Tibial artery (tissue), 4 donors: ENCODE measurements around the gene AMOTL1.
"Not testable (repeated sequence)": the region's sequence is repeated elsewhere in the genome, so short reads cannot be mapped to it uniquely, and the experiment has no call there.

Experiments
- DNase-seq, 2 donors: peaks; one replicate each; pipeline ENCODE4 v3.0.0-alpha.2; 2019
- H3K27ac ChIP-seq, 2 donors: fragments of 200-600 bp; sonication (generic) in 1 of 2; 1 replicate in 1 of 2; 2 replicates in 1 of 2; pipeline ENCODE4 v1.5.1; 2018 to 2019; ENCODE audit warnings: mild to moderate bottlenecking in 1 of 2
- H3K27me3 ChIP-seq, 2 donors: fragments of 200-600 bp; sonication (generic) in 1 of 2; one replicate each; pipeline versions ENCODE4 v1.5.1 to v1.6.0; 2016 to 2019
- H3K36me3 ChIP-seq, 3 donors: fragments of 200-600 bp; sonication (generic) in 2 of 3; one replicate each; pipeline ENCODE4 v1.5.1; 2016 to 2019; ENCODE audit warnings: mild to moderate bottlenecking in 2 of 3
- H3K4me1 ChIP-seq, 4 donors: fragments of 200-600 bp; sonication (generic) in 2 of 4; 1 replicate in 3 of 4; 2 replicates in 1 of 4; pipeline ENCODE4 v1.5.1; 2016 to 2019
- H3K4me3 ChIP-seq, 2 donors: fragments of 200-600 bp; sonication (generic) in 1 of 2; 1 replicate in 1 of 2; 2 replicates in 1 of 2; pipeline ENCODE4 v1.5.1; 2018 to 2019; ENCODE audit warnings: mild to moderate bottlenecking in 2 of 2
- H3K9me3 ChIP-seq, 3 donors: fragments of 200-600 bp; sonication (generic) in 1 of 3; one replicate each; pipeline ENCODE4 v1.5.1; 2016 to 2019
- intact Hi-C: fragments of 100-400 bp; cut with DNase I; formaldehyde crosslinking; loops from one replicate; pipeline ENCODE4 v1.15.0; 2023; ENCODE audit warnings: low total_unique reads
- TF ChIP-seq, protein P1 (sequence below), 2 experiments: fragments of 200-600 bp in 1 of 2; fragments of 450-650 bp in 1 of 2; IDR thresholded peaks; one replicate each; pipeline ENCODE4 v1.5.1; 2017 to 2019; ENCODE audit warnings: antibody characterized with exemption in 2 of 2, mild to moderate bottlenecking in 1 of 2, moderate library complexity in 1 of 2

Gene AMOTL1

DNA sequence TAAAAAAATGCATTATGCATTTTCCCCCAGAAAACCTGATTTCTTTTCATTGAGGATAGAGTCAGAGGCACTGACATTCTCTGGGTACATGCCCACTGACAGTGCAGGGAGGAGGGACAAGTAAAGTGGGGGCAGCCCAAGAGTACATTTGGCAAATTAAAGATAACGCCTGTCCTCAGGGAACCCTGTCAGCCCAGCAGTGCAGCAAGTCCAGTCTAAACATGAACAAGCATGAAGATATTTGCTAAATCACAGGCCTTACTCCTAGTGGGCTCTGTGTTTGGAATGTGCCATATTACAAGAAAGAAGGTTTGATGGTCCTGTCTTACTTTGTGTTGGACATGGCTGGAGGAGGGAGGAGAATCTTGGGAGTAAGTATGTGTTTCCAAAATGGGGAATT lies 37.9 kb downstream of the AMOTL1 start:
- Histone ChIP-seq H3K36me3 (peaks cover 0 to 11% (median 0%) of the 10 kb centered on the region in 3 donors), H3K9me3 (no peaks in the 10 kb centered on the region), H3K4me3 (no peak overlapping the region), H3K4me1 (peaks cover 0 to 70% (median 33%) of the 10 kb centered on the region in 4 donors), H3K27me3 (no peaks in the 10 kb centered on the region), H3K27ac (peak overlapping the region; percentile 9 to 16)
- intact Hi-C loops: no loop called here
- no peak for DNase-seq
- TF ChIP-seq, protein P1, sequence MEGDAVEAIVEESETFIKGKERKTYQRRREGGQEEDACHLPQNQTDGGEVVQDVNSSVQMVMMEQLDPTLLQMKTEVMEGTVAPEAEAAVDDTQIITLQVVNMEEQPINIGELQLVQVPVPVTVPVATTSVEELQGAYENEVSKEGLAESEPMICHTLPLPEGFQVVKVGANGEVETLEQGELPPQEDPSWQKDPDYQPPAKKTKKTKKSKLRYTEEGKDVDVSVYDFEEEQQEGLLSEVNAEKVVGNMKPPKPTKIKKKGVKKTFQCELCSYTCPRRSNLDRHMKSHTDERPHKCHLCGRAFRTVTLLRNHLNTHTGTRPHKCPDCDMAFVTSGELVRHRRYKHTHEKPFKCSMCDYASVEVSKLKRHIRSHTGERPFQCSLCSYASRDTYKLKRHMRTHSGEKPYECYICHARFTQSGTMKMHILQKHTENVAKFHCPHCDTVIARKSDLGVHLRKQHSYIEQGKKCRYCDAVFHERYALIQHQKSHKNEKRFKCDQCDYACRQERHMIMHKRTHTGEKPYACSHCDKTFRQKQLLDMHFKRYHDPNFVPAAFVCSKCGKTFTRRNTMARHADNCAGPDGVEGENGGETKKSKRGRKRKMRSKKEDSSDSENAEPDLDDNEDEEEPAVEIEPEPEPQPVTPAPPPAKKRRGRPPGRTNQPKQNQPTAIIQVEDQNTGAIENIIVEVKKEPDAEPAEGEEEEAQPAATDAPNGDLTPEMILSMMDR (IDR thresholded peaks at IDR 0.05): no peak

DNA sequence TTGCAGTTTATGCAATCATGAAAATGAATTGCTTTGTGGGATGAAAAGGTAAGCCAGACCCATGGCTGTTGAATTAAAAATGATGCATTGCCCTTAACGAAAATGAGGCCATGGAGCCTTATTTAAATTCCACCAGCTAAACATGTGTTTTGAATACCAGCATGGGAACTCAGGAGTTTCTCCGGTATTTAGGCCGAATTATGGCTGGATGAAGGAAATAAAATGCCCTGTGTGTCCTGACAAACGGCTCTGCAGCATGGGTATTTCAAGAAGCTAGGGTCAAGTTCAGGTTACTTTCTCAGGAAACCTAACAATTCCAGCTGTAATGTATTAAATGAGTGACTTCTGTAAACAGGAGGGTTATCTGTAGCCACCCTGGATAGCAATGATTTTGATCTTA lies 38.3 kb downstream of the AMOTL1 start:
- Histone ChIP-seq H3K4me3 (no peak overlapping the region), H3K9me3 (no peaks in the 10 kb centered on the region), H3K36me3 (peaks cover 0 to 11% (median 0%) of the 10 kb centered on the region in 3 donors), H3K4me1 (peaks cover 0 to 70% (median 29%) of the 10 kb centered on the region in 4 donors), H3K27ac (peak overlapping the region; percentile 9 to 16), H3K27me3 (no peaks in the 10 kb centered on the region)
- intact Hi-C loops: no loop called here
- TF ChIP-seq, protein P1 (IDR thresholded peaks at IDR 0.05): no peak
- no peak for DNase-seq

DNA sequence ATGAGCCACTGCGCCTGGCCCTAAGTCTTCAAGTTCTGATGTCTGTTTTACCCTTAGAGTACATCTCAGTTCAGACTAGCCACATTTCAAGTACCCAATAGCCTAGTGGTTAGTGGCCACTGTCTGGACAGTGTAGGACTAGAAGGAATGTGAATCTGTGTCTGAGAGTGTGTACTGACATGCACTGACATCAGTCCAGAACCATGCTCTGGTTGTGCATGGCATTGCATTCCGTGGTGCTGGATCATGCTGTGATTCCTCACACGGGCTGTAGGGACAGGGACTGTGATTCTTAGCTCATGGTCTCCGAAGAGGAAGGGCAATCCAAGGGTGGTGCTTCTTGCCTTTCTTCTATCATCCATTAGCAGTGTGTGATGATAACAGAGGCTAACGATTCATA lies 41.1 kb downstream of the AMOTL1 start:
- intact Hi-C loops: no loop called here
- Histone ChIP-seq H3K36me3 (peaks cover 4 to 11% (median 8%) of the 10 kb centered on the region in 3 donors), H3K27ac (no peak overlapping the region), H3K4me1 (peaks cover 0 to 47% (median 16%) of the 10 kb centered on the region in 4 donors), H3K9me3 (no peaks in the 10 kb centered on the region), H3K27me3 (no peaks in the 10 kb centered on the region), H3K4me3 (no peak overlapping the region)
- TF ChIP-seq, protein P1 (IDR thresholded peaks at IDR 0.05): no peak
- DNase-seq: no peak

DNA sequence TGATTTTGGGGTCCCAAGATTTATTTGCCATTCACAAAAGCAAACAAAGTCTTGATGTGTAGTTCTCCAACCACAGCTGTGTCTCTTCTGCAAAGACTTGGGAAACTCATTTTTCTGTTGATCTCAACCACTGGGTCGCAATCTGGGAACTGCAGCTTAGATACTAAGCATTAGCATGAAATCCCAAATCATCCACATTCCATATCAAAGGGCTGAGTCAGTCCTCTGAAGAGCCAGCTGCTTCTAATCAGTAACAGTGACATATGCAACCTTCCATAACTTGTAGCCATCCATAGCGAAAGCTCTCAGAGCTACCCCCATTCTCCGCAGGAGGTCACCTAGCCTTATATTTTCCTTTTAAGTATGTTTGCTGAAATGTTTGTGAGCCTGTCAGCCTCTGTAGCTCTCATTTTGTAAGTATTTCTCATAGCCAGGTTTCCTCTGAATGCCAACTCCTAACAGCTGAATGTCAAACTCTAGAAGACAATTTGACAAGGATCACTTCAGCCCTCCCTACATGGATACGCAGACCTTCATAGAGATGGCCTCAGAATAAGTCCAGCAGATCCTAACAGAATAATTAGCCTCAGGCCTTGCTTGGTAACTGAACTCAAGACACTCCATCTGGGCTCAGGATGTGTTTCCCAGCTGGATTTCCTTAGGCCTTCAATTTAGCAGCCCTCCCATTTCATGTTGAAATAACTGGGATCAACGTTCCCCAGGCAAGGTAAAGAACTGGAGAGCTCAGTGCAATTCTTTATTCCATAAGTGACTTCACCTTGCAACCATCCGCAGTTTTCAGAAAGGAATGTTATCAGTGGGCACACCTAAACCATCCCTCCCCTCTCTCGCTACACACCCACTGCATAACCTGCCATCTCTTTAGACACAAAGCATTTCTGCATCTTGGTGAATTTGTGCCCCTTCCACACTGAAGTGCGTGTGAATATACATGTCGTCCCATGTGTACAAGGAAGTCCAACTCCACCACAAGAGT lies 44.9 kb downstream of the AMOTL1 start:
- H3K4me3 ChIP-seq, H3K27me3 ChIP-seq, DNase-seq, H3K9me3 ChIP-seq, H3K27ac ChIP-seq, intact Hi-C loops: not testable (repeated sequence)
- Histone ChIP-seq H3K4me1 (peaks cover 0 to 30% (median 0%) of the 10 kb centered on the region in 4 donors), H3K36me3 (peaks cover 4 to 11% (median 8%) of the 10 kb centered on the region in 3 donors)

DNA sequence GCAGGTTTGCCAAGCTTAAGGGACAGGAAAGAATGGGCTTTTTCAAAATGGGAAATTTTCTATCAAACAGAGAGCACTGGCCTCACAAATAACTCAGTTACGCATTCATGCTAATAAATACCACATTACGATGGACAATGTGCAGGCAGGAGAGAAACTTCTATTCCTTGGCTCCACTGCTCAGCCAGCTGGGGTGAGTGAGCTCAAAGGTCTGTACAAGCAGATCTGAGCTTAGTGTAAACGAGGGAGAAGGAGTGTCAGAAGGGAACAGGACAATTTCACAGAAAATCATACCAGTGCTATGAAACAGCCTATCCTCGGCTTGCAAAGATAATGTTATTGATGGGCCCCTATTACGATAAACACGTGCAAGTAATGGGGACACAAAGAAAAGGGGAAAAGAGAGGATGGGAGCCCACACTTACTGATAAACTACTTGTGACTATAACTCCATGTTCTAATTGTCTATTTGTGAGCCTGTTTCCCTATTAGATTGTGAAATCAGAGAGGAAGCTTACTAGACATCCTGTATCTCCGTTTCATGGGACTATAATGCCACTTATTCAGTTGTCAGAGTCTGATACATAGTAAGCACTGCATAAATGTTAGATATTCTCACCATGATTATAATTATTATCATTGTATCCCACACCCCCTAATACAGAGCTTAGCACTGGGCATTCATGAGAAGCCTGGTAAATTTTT lies 46.3 kb downstream of the AMOTL1 start:
- H3K27me3 ChIP-seq: no peaks in the 10 kb centered on the region
- H3K36me3 ChIP-seq: peaks cover 4 to 11% (median 11%) of the 10 kb centered on the region in 3 donors
- TF ChIP-seq, protein P1 (IDR thresholded peaks at IDR 0.05): no peak
- H3K4me3 ChIP-seq: no peak overlapping the region
- H3K27ac ChIP-seq: no peak overlapping the region
- H3K4me1 ChIP-seq: peaks cover 0 to 30% (median 0%) of the 10 kb centered on the region in 4 donors
- no peak for DNase-seq
- no peaks in the 10 kb centered on the region for H3K9me3 ChIP-seq
- intact Hi-C loops: no loop called here
